CD4-positive, alpha-beta T cell treated with Interleukin-15 for 4 hours (primary cell): ENCODE data around the gene UNC45A.
"Not testable (repeated sequence)": the region's sequence is repeated elsewhere in the genome, so short reads cannot be mapped to it uniquely, and the experiment has no call there.

Experiments used
- DNase-seq: peaks from one replicate; pipeline ENCODE4 v3.0.0-alpha.2; 2020; ENCODE audit warnings: low spot score

UNC45A gene

DNA sequence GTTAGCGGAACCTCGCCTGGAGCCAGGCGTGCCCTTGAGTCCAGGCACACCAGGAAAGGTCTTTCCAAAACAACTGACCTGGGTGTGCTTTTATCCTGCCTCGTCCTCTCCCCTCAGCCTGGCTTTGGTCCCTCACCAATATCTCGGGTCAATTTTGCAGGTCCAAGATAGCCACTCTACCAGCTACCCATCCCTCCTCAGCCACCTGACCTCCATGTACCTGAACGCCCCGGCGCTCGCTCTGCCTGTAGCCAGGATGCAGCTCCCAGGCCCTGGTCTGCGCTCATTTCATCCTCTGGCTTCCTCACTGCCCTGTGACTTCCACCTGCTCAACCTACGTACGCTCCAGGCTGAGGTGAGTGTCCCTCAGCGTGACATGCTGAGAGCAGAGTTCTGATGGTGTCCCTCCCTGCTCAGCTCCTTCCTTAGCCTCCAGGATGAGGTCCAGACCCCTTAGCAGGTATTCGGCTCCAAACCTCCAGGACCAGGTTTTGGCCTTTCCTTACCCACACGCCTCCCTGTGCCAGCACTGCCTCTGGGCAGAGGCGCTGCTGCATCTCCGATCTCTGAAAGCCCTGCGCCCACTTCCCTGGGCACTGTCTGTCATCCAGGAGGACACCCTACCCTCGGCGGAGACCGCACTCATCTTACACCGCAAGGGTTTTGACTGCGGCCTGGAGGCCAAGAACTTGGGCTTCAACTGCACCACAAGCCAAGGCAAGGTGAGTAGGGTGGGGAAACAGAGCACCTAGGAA, 16.9 kb upstream of the UNC45A start:
- DNase-seq: no peak

DNA sequence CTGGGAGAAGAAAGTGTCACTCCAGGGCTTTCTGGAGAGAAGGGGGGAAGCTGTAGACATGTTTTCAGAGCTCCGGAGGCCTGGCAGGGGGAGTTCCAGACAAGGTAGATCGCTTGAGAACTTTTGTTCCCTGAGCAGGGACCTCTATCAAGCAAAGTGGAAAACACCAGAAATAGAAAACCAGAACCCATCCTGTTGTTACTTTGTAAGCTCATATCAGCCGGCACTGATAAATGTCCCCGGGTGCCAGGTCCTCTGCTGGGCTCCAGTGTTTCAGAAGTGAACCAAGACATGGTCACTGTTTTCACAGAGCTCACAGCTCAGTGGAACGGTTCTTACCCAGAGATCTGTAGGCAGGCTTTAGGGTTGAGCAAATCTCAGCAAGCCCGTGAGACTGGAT, 16.2 kb upstream of the UNC45A start:
- no peak for DNase-seq

DNA sequence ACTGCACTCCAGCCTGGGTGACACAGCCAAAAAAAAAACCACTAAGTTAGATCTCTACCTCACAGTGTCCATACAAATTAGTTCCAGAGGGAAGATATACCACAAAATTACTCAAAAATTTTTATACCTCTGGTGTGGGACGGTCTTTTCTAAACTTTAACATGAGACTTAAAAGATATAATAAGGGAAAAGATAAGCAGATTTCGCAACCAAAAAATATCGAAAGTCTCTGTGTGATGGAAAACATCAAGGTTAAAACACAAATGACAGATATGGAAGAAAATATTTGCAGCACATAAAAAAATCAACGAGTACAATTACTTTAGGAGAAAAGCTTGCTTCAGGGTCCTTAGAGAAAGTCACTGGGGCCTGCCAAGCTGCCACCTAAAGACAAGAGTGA, 13.2 kb upstream of the UNC45A start:
- DNase-seq: no peak

DNA sequence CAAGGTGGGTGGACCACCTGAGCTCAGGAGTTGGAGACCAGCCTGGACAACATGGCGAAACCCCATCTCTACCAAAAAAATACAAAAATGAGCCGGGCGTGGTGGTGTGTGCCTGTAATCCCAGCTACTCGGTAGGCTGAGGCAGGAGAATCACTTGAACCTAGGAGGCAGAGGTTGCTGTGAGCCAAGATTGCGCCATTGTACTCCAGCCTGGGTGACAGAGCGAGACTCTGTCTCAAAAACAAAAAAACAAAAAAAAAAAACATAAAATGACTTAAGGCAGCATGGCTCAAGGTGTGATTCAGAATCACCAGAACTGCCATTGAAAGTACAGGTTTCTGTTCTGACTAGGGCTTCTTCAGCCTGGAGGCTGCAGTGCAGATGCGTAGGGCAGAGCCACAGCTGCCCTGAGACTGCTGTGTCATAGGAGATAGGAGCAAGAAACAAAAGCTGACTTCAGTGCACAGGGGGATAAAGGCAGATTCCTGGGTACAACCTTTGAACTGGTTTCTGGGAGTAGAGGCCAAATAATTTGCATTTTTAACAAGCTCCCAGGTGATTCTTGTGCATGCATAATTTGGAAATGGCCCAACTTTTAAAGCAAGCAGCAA, 12.3 kb upstream of the UNC45A start:
- not testable (repeated sequence) for DNase-seq

DNA sequence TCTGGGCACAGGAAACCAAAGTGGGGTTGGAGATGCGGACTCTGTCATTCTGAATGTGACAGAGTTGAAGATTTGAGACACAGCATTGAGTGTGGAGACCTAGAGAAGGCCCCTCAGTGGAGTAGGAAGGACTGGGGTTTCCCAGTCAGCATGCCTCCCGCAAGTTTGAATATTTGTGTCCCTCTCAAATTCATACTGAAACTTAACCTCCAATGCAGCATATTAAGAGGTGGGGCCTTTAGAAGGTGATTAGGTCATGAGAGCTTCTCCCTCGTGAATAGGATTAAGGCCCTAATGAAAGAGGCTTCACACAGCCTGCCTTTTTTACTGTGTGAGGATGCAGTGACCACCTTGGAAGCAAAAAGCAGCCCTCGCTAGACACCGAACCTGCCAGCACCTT, 10.7 kb upstream of the UNC45A start:
- DNase-seq: no peak

DNA sequence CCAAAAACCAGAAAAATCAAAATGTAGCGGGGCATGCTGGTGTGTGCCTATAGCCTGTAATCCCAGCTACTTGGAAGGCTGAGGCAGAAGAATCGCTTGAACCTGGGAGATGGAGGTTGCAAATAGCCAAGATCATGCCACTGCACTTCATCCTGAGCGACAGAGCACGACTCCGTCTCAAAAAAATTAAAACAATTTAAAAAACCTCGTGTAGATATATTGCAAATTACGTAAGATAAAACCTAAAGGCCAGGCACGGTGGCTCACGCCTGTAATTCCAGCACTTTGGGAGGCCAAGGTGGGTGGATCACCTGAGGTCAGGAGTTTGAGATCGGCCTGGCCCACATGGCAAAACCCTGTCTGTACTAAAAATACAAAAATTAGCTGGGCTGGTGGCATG, 8.3 kb upstream of the UNC45A start:
- DNase-seq: not testable (repeated sequence)

DNA sequence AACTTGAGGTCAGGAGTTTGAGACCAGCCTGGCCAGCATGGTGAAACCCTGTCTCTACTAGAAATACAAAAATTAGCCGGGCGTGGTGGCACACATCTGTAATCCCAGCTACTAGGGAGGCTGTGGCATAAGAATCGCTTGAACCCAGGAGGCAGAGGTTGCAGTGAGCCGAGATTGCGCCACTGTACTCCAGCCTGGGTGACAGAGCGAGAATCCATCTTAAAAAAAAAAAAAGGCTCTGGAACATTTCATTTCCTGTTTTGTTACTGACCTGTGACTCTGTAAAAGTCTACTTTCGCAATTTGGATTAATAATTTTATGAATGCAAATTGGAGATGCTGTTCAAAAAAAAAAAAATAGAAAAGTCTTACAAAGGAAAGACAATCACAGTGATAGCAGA, 7.0 kb upstream of the UNC45A start:
- DNase-seq: not testable (repeated sequence)

DNA sequence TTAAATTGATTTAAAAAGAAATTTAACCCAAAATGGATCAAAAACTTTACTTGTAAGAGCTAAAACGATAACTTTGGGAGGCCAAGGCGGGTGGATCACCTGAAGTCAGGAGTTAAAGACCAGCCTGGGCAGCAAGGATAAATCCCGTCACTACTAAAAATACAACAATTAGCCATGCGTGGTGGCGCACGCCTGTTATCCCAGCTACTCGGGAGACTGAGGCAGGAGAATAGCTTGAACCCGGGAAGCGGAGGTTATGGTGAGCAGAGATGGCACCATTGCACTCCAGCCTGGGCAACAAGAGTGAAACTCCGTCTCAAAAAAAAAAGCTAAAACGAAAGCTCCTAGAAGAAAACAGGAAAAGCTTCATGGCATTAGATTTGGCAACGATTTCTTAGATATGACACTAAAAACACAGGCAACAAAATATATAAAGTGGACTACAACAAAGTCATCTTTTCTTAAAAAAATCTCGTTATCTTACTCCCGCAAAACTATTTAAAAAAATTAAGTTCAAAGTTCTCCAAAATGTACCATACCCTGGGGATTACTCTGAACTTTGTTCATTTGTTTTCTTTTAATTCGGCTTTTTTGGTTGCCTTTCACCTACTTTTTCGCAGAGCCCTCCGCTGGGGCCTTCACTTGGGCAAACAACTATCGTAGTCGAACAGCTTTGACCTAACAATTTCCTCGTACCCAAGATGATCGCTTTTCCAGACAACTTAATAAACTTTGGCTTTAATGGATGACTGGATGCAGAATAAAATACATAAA, 5.7 kb upstream of the UNC45A start:
- DNase-seq: no peak

DNA sequence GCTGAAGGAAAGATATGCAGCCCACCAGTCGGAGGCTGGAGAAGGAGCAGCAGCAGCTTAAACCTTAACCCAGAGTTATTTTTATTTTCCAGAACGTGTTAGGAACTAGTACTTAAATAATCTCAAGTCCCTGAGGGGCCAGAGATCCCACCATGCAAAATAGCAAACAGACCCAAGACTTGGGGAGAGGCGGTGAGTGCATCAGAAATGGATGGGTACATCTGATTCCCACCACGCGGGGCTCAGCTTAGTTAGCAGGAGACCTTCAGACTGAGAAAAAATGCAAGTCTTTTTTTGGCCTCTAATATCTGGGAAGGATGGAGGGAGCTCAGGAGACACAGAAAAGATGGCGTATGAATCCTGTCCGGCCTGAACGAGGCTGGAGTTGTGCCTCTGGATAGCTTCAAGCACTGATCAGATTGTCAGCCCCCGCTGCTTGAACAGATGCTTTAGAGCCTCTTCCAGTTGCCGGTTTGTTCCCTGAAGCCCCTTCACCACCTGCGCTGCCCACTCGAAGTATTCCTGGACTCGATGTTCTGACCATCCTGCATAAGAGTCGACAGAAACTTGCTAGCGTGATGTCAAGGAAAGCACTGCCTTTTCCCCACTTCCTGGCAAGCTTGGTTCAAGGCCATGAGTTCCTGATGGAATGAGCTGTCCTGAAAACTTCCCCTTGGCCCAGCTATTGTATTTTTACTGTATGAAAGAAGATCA, 4.1 kb upstream of the UNC45A start:
- DNase-seq: no peak

DNA sequence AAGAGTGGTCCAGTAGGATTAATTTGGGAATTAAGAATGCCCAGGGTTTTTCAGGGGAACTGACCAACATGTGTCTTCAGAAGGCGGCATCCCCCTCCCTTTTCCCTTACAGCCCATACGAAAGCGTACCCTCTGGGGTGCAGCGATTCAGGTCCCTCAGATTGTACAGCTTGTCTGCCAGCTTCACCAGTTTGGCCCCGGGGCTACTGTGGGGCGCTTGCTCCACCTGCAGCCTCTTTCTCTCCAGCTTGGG, 3.6 kb upstream of the UNC45A start:
- DNase-seq: no peak

DNA sequence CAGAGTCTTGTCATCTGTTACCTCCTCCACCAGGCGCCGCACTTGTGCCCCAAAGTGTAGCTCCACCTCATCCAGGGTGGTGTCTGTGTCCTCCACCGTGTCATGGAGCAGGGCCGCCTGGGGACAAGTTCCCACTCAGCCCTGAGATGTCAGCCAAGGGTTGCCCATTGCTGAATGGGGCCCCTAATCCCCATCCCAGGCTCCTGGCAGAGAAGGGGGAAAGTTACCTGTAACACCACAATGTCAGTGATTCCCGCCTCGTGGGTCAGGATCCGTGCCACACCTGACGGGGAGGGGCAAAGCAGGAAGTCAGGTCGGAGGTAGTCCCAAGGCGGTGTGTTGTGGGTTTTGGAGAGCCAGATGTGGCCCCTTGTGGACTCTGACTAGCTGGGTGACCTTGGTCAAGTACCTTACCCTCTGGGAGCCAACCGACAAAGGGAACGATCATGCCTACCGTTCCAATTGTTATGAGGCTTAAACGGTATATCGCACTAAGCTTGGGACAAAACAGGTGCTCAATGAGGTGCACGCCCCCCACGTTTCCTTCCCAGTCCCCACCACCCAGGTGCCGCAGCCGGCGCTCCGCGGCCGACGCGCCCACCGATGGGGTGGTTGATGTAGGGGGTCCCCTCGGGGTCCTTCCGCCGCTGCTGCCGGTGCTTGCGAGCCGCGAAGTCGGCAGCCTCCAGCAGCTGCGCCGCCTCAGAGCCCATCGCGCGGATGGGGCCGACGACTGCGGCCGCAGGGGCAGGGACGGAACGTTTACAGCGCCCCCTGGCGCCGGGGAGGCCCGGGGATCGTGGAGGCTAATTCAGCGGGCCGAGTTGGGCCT, 3.0 kb upstream of the UNC45A start, which contains the start of gene HDDC3:
HDDC3 (minus strand) TSS at position 722 of the 832 bp plus-strand sequence; CDS start at position 713, 9 bp downstream.
- peak; percentile 88 for DNase-seq

DNA sequence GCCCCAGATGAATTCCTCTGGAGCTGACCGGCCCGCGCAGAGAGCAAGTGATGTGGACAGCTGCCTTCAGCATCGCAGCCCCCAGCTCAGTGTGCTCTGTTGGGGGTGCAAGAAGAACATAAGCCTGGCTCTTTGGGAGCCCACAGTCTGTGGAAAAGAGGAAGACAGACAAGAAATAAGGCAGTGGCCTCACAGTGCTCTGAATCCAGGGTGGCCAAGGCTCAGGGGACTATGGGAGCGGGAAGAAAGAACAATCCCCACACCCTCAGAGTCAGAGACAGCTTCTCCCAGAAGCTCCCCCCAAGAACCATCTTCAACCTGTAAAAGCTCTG, 2.5 kb upstream of the UNC45A start:
- no peak for DNase-seq

DNA sequence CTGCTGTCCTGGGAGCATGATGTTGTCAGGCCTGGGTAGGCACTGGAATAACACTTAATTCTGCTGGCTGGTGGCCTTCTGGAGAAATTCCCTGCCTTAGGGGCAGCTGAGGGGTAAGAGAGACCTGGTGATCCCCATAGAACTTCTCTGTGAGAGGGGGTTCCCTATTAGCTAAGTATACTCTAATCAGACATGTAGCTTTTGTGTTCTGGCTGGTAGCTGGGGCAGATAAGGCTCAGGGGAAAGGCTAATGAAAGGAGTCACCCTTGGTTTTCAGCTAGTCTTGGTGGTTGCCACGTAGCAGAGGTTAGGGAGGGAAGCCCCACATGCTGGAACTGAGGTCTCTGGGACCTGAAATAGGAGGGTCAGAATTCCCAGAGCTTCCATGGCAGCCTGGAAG, 1.8 kb upstream of the UNC45A start:
- DNase-seq: no peak

DNA sequence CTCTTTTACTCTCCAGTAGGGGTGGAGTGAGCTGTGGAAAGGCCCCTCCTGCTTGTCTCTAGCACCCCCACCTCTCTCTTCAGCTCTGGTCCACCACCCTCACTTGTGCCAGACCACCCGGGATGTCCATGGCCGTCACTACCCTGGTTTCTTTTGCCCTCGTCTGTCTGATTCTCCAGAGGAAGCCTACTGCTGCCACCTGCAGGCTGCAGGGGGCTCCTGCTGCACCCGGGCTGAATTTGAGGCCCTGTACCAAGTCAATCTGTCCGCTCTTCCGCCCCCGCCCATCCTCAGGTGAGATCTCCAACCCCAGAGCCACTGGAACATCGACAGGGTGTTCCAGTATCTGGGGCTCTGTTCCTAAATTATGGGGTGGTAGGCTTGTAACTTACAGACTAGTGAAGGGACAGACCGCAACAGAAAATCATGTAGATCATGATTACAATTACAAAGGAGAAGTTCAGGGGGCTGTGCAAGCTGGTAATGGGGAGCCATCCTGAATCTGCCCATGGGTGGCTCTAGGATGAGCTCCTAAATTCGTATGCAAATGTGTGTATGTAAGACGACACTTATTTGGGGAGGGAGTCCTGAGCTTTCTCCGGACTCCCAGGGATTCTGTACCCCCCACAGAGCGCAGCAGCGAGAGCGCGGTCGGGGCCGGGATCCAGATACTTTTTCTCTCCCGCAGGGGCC, 683 bp upstream of the UNC45A start:
- DNase-seq: peak; percentile 88

DNA sequence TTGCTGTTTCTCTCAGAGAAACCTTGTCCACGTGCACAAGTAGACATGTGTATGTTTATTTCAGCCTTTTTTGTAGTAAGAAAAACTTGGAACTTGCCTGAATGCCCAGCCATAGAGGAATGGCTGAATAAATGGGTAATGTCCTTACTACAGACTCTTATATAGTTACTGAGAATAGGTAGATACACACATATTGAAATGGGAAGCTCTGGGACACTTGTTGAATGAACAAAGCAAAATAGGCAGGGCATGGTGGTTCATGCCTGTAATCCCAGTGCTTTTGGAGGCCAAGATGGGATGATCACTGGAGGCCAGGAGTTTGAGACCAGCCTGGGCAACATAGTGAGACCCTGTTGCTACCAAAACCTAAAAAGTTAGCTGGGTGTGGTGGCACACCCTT, 1.7 kb downstream of the UNC45A start:
- DNase-seq: no peak

DNA sequence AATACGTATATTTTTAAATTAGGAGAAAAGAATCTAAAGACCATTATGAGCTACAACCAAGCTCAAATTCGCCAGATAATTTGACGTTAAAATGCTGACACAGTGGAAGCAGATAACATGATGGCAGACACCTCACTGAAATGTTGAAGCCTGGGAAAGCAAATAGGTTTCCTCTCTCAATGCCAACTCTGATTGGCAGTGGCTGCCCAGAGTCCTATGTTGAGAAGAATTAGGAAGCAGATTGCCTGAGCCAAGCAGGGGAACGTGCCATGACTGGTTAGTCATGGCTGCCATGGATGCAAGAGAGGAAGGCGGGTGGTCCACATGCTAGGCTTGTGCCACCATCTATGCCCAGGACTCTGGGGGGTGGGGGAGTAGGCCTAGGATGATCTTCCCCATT, 3.2 kb downstream of the UNC45A start:
- DNase-seq: no peak

DNA sequence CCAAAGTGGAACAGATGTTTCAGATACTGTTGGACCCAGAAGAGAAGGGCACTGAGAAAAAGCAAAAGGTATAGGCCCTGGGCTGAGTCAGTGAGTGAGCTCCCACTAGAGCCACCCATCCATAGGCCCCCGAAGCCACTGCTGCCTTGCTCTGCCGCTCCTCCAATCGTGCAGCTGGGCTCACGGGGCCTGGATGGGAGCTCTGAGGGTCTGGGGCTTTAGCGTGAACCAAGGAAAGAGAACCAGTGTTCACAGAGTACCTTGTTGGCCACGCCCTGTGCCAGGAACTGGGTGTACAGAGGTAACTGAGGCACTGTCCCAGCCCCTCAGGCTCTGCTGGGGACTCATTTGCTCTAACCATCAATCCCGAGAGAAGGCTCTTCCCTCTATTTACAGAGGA, 4.7 kb downstream of the UNC45A start:
- DNase-seq: no peak

DNA sequence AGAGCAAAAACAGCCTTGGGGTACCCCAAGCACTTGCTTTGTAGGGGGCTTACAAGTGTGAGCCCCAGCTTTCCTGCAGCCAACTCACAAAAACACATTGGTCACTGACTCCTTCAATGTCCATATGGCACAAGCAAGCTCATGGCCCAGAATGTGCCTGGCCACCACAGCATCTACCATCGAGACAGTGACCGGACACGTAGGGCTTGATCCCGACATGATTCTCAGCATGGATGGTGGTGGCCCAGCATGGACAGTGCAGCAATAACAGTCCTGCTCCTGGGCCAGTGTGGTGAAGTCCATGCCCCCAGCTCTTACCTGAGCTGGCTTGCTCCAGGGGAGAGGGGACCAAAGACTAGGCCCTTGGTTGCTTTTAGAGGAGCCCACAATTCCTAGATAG, 6.0 kb downstream of the UNC45A start:
- DNase-seq: no peak

DNA sequence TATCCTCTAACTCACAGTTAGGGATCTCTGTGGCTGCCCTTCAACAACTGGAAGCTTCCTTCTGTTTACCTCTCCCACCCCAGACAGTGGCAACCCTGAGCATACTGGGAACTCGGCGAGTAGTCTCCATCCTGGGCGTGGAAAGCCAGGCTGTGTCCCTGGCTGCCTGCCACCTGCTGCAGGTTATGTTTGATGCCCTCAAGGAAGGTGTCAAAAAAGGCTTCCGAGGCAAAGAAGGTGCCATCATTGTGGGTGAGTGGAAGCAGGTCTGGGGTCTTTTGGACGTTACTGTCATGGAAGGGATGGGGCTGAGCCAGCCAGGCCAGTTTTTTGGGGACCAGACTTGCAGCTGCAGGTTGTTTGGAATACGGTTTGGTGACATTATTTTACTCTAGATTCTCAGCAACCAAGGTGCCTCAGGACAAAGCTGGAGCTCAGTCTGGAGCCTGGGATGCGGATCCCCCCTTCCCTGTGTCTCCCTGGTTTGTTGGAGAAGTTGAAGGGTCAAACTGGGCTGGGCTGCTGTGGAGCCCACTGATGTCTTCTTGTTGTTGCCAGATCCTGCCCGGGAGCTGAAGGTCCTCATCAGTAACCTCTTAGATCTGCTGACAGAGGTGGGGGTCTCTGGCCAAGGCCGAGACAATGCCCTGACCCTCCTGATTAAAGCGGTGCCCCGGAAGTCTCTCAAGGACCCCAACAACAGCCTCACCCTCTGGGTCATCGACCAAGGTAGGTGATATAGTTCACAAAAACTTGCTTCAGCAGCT, 7.5 kb downstream of the UNC45A start:
- no peak for DNase-seq

DNA sequence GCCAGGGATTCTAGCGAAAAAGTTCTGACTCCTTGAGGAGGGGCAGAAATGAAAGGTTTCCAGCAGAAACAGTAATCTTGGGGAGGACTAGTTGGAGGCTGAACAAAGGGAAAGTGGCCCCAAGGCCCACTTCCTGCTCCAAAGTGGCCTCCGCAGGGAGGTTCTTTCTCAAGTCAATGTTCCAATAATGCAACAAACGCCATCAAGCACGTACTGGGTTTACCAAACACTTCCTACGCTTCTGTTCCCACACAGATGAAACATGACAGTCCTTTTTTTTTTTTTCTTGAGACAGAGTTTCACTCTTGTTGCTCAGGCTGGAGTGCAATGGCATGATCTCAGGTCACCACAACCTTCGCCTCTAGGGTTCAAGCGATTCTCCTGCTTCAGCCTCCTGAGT, 10.0 kb downstream of the UNC45A start:
- no peak for DNase-seq

DNA sequence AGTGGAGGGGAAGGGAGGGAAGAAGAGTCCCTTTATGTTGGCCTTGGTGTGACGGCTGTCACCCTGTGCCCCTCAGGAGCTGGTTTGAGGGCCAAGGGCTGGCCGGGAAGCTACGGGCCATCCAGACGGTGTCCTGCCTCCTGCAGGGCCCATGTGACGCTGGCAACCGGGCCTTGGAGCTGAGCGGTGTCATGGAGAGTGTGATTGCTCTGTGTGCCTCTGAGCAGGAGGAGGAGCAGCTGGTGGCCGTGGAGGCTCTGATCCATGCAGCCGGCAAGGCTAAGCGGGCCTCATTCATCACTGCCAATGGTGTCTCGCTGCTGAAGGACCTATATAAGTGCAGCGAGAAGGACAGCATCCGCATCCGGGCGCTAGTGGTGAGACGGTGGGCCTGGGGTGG, 11.5 kb downstream of the UNC45A start:
- DNase-seq: no peak
